HG03108 (cell line): ENCODE data around the gene BCL11A.

Source experiments
- ATAC-seq: cut with Tn5 transposase; IDR thresholded peaks from one replicate; pipeline ENCODE4 v1.9.1; 2021; ENCODE audit warnings: moderate library complexity; ENCODE audit not compliant: unreplicated experiment

Gene BCL11A

GRCh38 chr2:60560734-60561644 lies 7.5 kb upstream of the BCL11A start:
- ATAC-seq: no peak

GRCh38 chr2:60559880-60560279 lies 6.4 kb upstream of the BCL11A start:
- no peak for ATAC-seq

- no peak for ATAC-seq
Observed at GRCh38 chr2:60558536-60558935, 5.1 kb upstream of the BCL11A start.

GRCh38 chr2:60557486-60557864 lies 4.0 kb upstream of the BCL11A start:
- no peak for ATAC-seq

GRCh38 chr2:60556576-60557485 lies 3.4 kb upstream of the BCL11A start:
- no peak for ATAC-seq

- ATAC-seq: no peak
Observed at GRCh38 chr2:60556175-60556574, 2.7 kb upstream of the BCL11A start.

GRCh38 chr2:60555783-60556139 lies 2.3 kb upstream of the BCL11A start:
- no peak for ATAC-seq

GRCh38 chr2:60555066-60555782 lies 1.8 kb upstream of the BCL11A start:
- peak; percentile 34 for ATAC-seq

- peak; percentile 2 for ATAC-seq
Observed at GRCh38 chr2:60554646-60555065, 1.2 kb upstream of the BCL11A start.

- no peak for ATAC-seq
Observed at GRCh38 chr2:60554074-60554645, 706 bp upstream of the BCL11A start.

GRCh38 chr2:60552851-60553494 lies 481 bp downstream of the BCL11A start:
- ATAC-seq: no peak

- no peak for ATAC-seq
Observed at GRCh38 chr2:60552078-60552850, 1.2 kb downstream of the BCL11A start.

GRCh38 chr2:60551240-60552077 lies 2.0 kb downstream of the BCL11A start:
- no peak for ATAC-seq

GRCh38 chr2:60550984-60551239 lies 2.5 kb downstream of the BCL11A start:
- ATAC-seq: no peak

GRCh38 chr2:60550178-60550983 lies 3.1 kb downstream of the BCL11A start:
- ATAC-seq: peak; percentile 34

GRCh38 chr2:60549928-60550177 lies 3.6 kb downstream of the BCL11A start:
- no peak for ATAC-seq

GRCh38 chr2:60549238-60549927 lies 4.1 kb downstream of the BCL11A start:
- no peak for ATAC-seq

- ATAC-seq: no peak
Observed at GRCh38 chr2:60548845-60549237, 4.6 kb downstream of the BCL11A start.
